Activated CD4-positive, alpha-beta T cell treated with anti-CD3 and anti-CD28 coated beads, Interleukin-2, Interleukin-6, amounts not matched to agents 100 ng/mL and 50 ng/mL, durations not matched to agents 16 hours and 8 hours (primary cell): ENCODE data around the gene STX18.

Source experiments
- DNase-seq: peaks from one replicate; pipeline ENCODE4 v3.0.0-alpha.2; 2020

The STX18 gene

GRCh38 chr4:4374388-4375098 is 167.3 kb downstream of the STX18 start:
- DNase-seq, result no peak
